Keratinocyte (primary cell): ENCODE results near the gene TMEM69. TPM values are rescaled to one million over a fixed set of nuclear protein-coding genes. Genes with fewer than 3 reads are reported as not detected.

Source experiments
- DNase-seq: peaks from one replicate; pipeline ENCODE4 v3.0.0-alpha.2; 2011; ENCODE audit warnings: low read depth, missing footprints, low spot score
- FAIRE-seq: peaks from 2 replicates; lab custom pipeline; 2011; peaks lifted over from hg19 to GRCh38; lab: Jason Lieb, UNC
- H2AFZ ChIP-seq: 2 replicates; pipeline ENCODE4 v1.6.0; 2012; ENCODE audit warnings: low read length, control low read depth, inconsistent platforms; ENCODE audit not compliant: control insufficient read depth
- H3K27ac ChIP-seq: 2 replicates; pipeline ENCODE4 v1.5.1; 2011; ENCODE audit warnings: low read length; ENCODE audit not compliant: control insufficient read depth, insufficient read depth
- H3K27me3 ChIP-seq: 3 replicates; pipeline ENCODE4 v1.6.0; 2011; ENCODE audit warnings: low read length; ENCODE audit not compliant: control insufficient read depth, insufficient read depth; ENCODE audit errors: extremely low read depth
- H3K36me3 ChIP-seq, 2 experiments: 2 replicates in 1 of 2; 3 replicates in 1 of 2; pipeline ENCODE4 v1.5.1; 2011; ENCODE audit warnings: low read length in 2 of 2, mild to moderate bottlenecking in 1 of 2; ENCODE audit not compliant: control insufficient read depth in 2 of 2, insufficient read depth in 2 of 2; ENCODE audit errors: extremely low read depth in 1 of 2
- H3K4me1 ChIP-seq: 3 replicates; pipeline ENCODE4 v1.5.1; 2011; ENCODE audit warnings: low read length; ENCODE audit not compliant: control insufficient read depth, insufficient read depth; ENCODE audit errors: extremely low read depth
- H3K4me2 ChIP-seq: 3 replicates; pipeline ENCODE4 v1.6.0; 2011; ENCODE audit warnings: low read depth, low read length; ENCODE audit not compliant: control insufficient read depth, insufficient read depth; ENCODE audit errors: extremely low read depth
- H3K4me3 ChIP-seq, 3 experiments: fragments of 200-600 bp in 1 of 3; sonication (generic) in 1 of 3; 2 replicates in 2 of 3; 3 replicates in 1 of 3; pipeline ENCODE4 v1.5.1; 2011 to 2016; ENCODE audit warnings: low read length in 3 of 3, mild to moderate bottlenecking in 3 of 3, control low read depth in 2 of 3, inconsistent platforms in 1 of 3, low read depth in 1 of 3, mixed read lengths in 1 of 3, mixed run types in 1 of 3, moderate library complexity in 1 of 3; ENCODE audit not compliant: control insufficient read depth in 2 of 3, insufficient read depth in 2 of 3; ENCODE audit errors: extremely low read depth in 1 of 3
- H3K79me2 ChIP-seq: 2 replicates; pipeline ENCODE4 v1.6.0; 2012; ENCODE audit warnings: low read length; ENCODE audit not compliant: control insufficient read depth, insufficient read depth
- H3K9ac ChIP-seq: 3 replicates; pipeline ENCODE4 v1.6.0; 2011; ENCODE audit warnings: low read length; ENCODE audit not compliant: control insufficient read depth, insufficient read depth; ENCODE audit errors: extremely low read depth
- H3K9me1 ChIP-seq: 3 replicates; pipeline ENCODE4 v1.6.0; 2011; ENCODE audit warnings: low read length; ENCODE audit not compliant: control insufficient read depth, insufficient read depth; ENCODE audit errors: extremely low read depth
- H3K9me3 ChIP-seq: 2 replicates; pipeline ENCODE4 v1.5.1; 2012; ENCODE audit warnings: low read depth, low read length; ENCODE audit not compliant: control insufficient read depth
- H4K20me1 ChIP-seq: 3 replicates; pipeline ENCODE4 v1.6.0; 2011; ENCODE audit warnings: low read length; ENCODE audit not compliant: control insufficient read depth, insufficient read depth; ENCODE audit errors: extremely low read depth
- CTCF ChIP-seq, 3 experiments: IDR thresholded peaks in 1 of 3; conservative IDR thresholded peaks in 1 of 3; optimal IDR thresholded peaks in 1 of 3; 2 replicates in 2 of 3; 3 replicates in 1 of 3; pipeline versions ENCODE3 to v1.5.1; 2011; ENCODE audit warnings: low read length in 3 of 3, mild to moderate bottlenecking in 3 of 3, moderate library complexity in 2 of 3, control low read depth in 1 of 3, inconsistent platforms in 1 of 3; ENCODE audit not compliant: insufficient read depth in 2 of 3; ENCODE audit errors: extremely low read depth in 1 of 3
- EZH2 ChIP-seq: IDR thresholded peaks from one replicate; pipeline ENCODE4 v1.6.1; 2012; ENCODE audit warnings: inconsistent platforms, mild to moderate bottlenecking, low read length, moderate library complexity
- dilution Hi-C: fragments of 300-500 bp; cut with MboI; formaldehyde crosslinking; loops from one replicate; pipeline ENCODE4 v1.7.0; 2020; ENCODE audit warnings: low sequenced_read_pairs; ENCODE audit not compliant: extremely low pct_ligation_motif_present
- polyA plus RNA-seq, 5 experiments: library from polyadenylated mRNA; depleted of rRNA in 3 of 5; stranded (reverse) in 3 of 5; stranded (forward) in 1 of 5; unstranded in 1 of 5; fragments of >200 nt; gene quantifications; 1 replicate in 1 of 5; 2 replicates in 3 of 5; 3 replicates in 1 of 5; pipeline versions ENCODE4 v1.2.1 to v1.2.3, GENCODE V29; 2011 to 2012; ENCODE audit warnings: missing spikeins in 2 of 5, low read depth in 1 of 5, low replicate concordance in 1 of 5

The TMEM69 gene
- polyA plus RNA-seq, 1 donor (not counting 4 experiments of a cell fraction or from before 2014, with no cell fraction given), result 110 TPM

- H2AFZ ChIP-seq, result no peak overlapping the region
- H3K79me2 ChIP-seq, result peaks cover 98% of the 10 kb centered on the region
- peaks cover 2% of the 10 kb centered on the region for H3K4me1 ChIP-seq
- dilution Hi-C loops, result no loop called here
- no peak overlapping the region for H3K9ac ChIP-seq
- H3K27ac ChIP-seq, result no peak overlapping the region
- TF ChIP-seq CTCF (optimal IDR thresholded peaks at IDR 0.05 in 1 of 3, IDR thresholded peaks at IDR 0.05 in 1 of 3, conservative IDR thresholded peaks at IDR 0.05 in 1 of 3; ENCODE audit: extremely low read depth in 1 of 3, insufficient read depth in 2 of 3, low read length in 3 of 3) (no peak), EZH2 (no peak)
- no peak overlapping the region for H3K4me3 ChIP-seq
- no peaks in the 10 kb centered on the region for H3K9me3 ChIP-seq
- H3K4me2 ChIP-seq, result no peak overlapping the region
- H3K27me3 ChIP-seq, result no peaks in the 10 kb centered on the region
- peaks cover 0 to 5% of the 10 kb centered on the region in 2 experiments for H3K36me3 ChIP-seq
- H4K20me1 ChIP-seq, result peaks cover 21% of the 10 kb centered on the region
- no peaks in the 10 kb centered on the region for H3K9me1 ChIP-seq
- FAIRE-seq (no peak), DNase-seq (no peak)
Observed at GRCh38 chr1:45669379-45669778, 18.6 kb upstream of the TMEM69 start.

GRCh38 chr1:45669859-45670655 lies 17.9 kb upstream of the TMEM69 start:
- Histone ChIP-seq H3K4me2 (no peak overlapping the region), H3K9me3 (no peaks in the 10 kb centered on the region), H3K27me3 (no peaks in the 10 kb centered on the region), H3K4me3 (no peak overlapping the region), H2AFZ (no peak overlapping the region), H3K36me3 (peaks cover 0 to 7% of the 10 kb centered on the region in 2 experiments), H4K20me1 (peaks cover 23% of the 10 kb centered on the region), H3K4me1 (peaks cover 2% of the 10 kb centered on the region), H3K9me1 (no peaks in the 10 kb centered on the region), H3K9ac (no peak overlapping the region), H3K27ac (no peak overlapping the region), H3K79me2 (peaks cover 97% of the 10 kb centered on the region)
- no peak for FAIRE-seq
- dilution Hi-C loops, result no loop called here
- no peak for DNase-seq
- TF ChIP-seq CTCF (optimal IDR thresholded peaks at IDR 0.05 in 1 of 3, IDR thresholded peaks at IDR 0.05 in 1 of 3, conservative IDR thresholded peaks at IDR 0.05 in 1 of 3; ENCODE audit: extremely low read depth in 1 of 3, insufficient read depth in 2 of 3, low read length in 3 of 3) (no peak), EZH2 (no peak)
